ENCODE results near the gene SEPTIN10.
"Not testable (repeated sequence)": the region's sequence is repeated elsewhere in the genome, so short reads cannot be mapped to it uniquely, and the experiment has no call there.

SEPTIN10 gene

DNA sequence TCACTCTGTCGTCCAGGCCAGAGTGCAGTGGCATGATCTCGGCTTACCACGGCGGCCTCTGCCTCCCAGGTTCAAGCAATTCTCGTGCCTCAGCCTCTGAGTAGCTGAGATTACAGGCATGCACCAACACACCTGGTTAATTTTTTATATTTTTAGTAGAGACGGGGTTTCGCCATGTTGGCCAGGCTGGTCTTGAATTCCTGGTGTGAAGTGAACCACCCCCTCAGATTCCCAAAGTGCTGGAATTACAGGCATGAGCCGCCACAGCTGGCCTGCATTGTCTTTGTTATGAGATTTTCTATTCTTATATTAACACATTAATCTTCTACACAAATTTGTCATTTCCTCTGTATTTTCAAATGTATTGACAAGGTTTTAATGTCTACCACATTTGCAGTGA is 75.2 kb downstream of the SEPTIN10 start:
- DNase-seq = no peak

DNA sequence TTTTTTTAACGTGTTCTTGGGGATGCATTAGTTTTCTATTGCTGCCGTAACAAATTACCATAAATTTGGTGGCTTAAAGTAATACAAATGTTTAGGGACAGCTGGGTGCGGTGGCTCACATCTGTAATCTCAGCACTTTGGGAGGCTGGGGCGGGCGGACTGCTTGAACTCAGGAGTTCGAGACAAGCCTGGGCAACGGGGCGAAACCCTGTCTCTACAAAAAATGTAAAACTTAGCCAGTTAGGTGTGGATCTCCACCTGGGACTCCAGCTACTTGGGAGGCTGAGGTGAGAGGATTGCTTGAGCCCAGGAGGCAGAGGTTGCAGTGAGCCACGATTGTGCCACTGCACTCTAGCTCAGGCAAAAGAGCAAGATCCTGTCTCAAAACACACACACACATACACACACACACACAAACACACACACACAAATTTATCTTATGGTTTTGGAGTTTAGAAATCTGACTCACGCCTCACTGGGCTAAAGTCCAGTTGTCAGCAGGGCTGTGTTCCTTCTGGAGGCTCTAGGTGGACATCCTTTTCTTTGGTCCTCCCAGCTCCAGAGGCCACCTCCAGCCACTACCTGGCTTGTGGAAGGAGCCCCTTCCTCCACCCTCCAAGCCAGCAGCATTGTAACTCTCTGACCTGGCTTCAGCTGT is 76.1 kb downstream of the SEPTIN10 start:
- DNase-seq = no peak

GRCh38 chr2:109536556-109536955 is 77.2 kb downstream of the SEPTIN10 start:
- not testable (repeated sequence) for DNase-seq

DNA sequence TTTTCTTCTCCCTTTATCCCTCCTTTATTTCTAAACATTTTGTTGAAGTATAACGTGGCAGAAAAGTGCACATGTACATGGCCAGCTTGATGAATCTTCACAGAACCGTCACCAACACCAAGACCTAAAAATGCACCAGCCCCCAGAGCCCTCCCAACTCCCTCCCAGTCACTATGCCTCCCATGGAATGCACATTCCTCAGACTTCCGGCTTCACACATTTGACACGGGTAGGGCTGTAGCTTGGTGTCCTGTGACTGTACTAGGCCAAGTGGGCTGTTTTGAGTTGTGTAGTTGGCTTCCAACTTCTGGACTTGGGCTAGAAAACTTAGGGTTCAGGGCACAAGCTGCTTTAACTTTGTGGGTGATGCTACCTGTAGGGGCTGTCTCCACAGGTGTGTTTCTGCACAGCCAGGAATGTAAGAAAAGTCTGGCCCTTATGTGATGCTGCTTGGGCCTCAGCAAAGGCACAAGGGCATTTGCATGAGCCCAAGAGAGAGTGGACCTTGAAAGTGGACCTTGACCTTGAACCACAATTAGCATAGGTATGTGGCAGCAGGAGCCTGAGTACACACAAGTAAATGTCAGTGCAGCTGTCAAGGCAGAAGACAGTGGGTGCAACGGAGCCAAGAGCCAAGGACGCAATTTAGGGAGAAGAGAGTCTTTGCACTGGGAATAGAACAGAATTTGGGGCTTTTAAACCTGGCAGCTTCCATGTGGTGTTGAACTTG is 78.4 kb downstream of the SEPTIN10 start:
- no peak for DNase-seq

GRCh38 chr2:109533823-109534222 is 79.9 kb downstream of the SEPTIN10 start:
- no peak for DNase-seq

DNA sequence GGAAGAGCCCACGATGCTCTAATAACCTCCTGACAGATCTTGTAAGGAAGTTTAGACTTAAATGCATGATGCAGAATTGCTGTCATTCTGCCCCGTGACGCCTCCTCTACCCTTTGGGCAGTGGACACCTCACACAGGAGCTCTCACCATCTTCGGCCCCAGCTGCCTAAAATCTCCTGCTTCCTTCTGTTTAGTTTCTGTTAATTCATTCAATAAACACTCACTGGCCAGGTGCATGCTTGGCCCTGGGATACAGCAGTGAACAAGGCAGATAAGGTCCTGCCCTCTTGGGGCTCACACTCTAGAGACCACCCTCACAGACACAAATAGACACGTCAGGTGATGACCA is 81.1 kb downstream of the SEPTIN10 start:
- DNase-seq = no peak

DNA sequence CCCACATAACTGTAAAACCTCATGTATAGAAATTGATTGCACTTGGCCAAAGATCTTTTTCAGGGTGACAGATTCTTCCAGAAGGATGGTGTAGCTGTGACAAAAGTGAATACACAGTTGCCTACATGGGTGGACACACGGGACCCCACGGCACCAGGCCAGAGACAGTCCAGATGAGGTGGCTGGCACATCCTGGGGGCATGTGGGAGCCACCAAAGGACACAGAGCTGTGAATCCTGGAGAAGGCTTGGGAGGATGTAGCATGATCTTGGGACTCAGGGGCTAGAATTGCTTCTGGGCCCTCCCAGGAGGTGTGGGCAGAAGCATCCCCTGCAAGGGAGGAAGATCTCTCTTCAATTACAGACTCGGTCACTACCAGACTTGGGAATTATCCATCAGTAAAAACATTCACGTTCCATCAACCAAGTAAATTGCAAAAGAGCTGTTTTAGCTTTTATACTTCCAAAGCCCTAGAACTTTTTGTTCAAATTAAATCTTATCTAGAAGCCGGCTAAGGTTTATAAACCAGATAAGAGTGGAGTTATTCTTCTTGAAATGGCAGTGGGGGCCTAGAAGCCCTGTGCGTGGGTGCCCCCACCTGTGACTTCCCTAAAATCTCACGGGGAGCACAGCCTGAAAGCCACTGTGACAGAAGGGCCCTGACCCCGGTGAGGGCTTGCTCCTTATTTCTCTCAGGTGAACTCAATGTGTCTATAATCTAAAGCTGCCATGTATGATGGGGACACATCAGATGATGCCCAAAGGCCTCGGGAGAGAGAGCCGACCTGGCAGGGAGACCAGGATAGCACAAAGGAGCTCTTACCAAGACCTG is 81.7 kb downstream of the SEPTIN10 start:
- DNase-seq = no peak

DNA sequence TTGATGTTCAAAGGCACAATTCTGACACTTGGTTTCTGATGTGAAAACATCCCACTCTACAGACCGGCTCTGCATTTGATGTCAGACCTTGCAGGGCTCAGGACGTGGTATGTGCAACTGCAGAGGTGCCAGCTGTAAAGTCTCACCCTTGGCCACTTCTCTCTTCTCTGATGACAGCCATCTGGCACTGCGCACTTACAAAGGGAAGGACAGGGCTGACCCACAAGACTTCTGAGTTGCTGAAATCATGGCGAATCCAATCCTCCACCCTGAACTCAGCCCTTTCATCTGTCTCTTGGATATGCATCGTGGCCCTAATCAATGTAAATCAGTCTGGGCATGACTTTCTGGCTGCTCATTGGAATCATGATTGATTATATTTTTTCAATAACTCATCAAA is 82.5 kb downstream of the SEPTIN10 start:
- DNase-seq = no peak

- no peak for DNase-seq
Measured at GRCh38 chr2:109530712-109531111, 83.1 kb downstream of the SEPTIN10 start.

- no peak for DNase-seq
Measured at GRCh38 chr2:109529532-109530449, 84.0 kb downstream of the SEPTIN10 start.

- DNase-seq = no peak
Measured at GRCh38 chr2:109528811-109529501, 84.8 kb downstream of the SEPTIN10 start.

GRCh38 chr2:109527846-109528705 is 85.7 kb downstream of the SEPTIN10 start:
- DNase-seq = no peak

GRCh38 chr2:109527079-109527478 is 86.7 kb downstream of the SEPTIN10 start:
- no peak for DNase-seq

- no peak for DNase-seq
Measured at GRCh38 chr2:109526442-109526970, 87.3 kb downstream of the SEPTIN10 start.

GRCh38 chr2:109525836-109526235 is 87.9 kb downstream of the SEPTIN10 start:
- DNase-seq = no peak

GRCh38 chr2:109523536-109524361 is 90.0 kb downstream of the SEPTIN10 start:
- DNase-seq = no peak

DNA sequence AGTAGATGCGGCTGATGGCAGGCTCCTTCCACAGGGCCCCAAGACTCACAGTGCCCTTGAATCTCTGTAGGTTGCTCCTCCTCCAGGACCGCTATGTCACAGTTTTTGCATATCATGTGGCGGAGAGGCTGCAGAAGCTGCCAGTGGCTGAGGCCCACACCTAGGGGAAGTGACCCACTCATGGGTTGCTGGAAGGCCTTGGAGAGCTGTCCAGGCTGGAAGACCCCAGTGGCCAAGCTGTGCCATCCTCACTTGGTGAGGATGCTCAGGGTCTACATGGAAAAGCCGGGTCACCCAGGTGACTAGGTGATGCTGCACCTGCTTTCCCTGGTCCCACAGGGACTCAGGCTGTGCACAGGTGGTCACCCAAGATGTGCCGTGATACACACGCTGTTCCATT is 90.6 kb downstream of the SEPTIN10 start:
- no peak for DNase-seq

- no peak for DNase-seq
Measured at GRCh38 chr2:109522063-109522374, 91.7 kb downstream of the SEPTIN10 start.

DNA sequence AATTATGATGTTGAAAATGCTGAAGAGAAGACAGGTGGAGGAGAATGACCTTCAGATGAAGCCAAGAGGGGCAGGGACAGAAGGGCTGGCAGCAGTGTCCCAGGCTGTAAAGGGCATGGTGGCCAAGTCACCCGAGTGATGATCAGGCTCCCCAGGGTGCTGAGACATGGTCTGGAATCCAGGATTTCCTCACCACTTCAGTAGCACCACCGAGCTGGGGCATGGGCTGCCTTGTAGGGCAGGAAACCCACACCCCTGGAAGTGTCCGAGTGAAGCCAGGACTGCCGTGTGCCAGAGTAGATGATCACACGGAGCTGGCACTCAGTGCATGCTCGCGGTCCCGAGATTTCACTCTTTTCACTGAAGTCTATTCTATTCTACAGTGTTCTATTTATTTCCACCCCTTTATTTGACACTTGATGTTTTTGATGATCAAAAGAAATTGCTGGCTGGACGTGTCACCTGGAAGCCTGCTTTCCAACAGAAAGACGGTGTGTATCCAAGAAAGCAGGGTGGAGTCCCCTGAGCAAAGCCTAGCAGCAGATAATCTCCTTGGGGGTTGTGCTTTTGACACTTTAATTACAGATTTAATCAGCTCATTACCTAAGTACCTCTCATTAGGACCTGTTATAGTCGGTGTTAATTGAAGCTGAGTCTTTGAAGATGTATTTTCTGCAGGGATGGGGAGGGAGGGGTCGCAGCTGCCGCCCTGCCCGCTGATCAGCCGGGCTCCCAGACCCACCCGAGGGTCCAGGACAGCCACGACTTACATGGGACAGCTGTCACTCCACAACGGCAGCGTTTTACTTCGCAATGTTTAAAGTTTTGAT is 92.3 kb downstream of the SEPTIN10 start:
- DNase-seq = no peak

Measured in hematopoietic multipotent progenitor cell treated with erythropoietin and hydrocortisone succinate and interleukin-3 and kit ligand, for 8 days (in vitro differentiated cells).